AG08396 (cell line): ENCODE results near the gene CCDC136.

Experiments
- DNase-seq: peaks from one replicate; pipeline ENCODE4 v3.0.0; 2012; ENCODE audit warnings: low spot score, mixed read lengths

The CCDC136 gene

GRCh38 chr7:128831994-128832879 is 40.5 kb downstream of the CCDC136 start:
- no peak for DNase-seq

- no peak for DNase-seq
These were observed 41.0 kb downstream of the CCDC136 start for GRCh38 chr7:128832880-128833147.

- DNase-seq, result peak; percentile 76
These were observed 41.6 kb downstream of the CCDC136 start for GRCh38 chr7:128833148-128833945.

GRCh38 chr7:128833946-128834325 is 42.2 kb downstream of the CCDC136 start:
- no peak for DNase-seq

GRCh38 chr7:128835231-128835751 is 43.5 kb downstream of the CCDC136 start:
- no peak for DNase-seq

GRCh38 chr7:128835790-128836641 is 44.2 kb downstream of the CCDC136 start:
- peak; percentile 73 for DNase-seq

GRCh38 chr7:128836729-128837348 is 45.1 kb downstream of the CCDC136 start:
- no peak for DNase-seq

GRCh38 chr7:128837521-128837921 is 45.8 kb downstream of the CCDC136 start:
- DNase-seq, result no peak

GRCh38 chr7:128838109-128838779 is 46.5 kb downstream of the CCDC136 start:
- DNase-seq, result no peak

GRCh38 chr7:128838981-128839731 is 47.4 kb downstream of the CCDC136 start:
- DNase-seq, result no peak

- DNase-seq, result no peak
These were observed 48.0 kb downstream of the CCDC136 start for GRCh38 chr7:128839751-128840177.

- no peak for DNase-seq
These were observed 48.8 kb downstream of the CCDC136 start for GRCh38 chr7:128840326-128841170.

GRCh38 chr7:128841171-128841690 is 49.5 kb downstream of the CCDC136 start:
- no peak for DNase-seq

GRCh38 chr7:128841921-128842673 is 50.3 kb downstream of the CCDC136 start:
- DNase-seq, result peak; percentile 79

- no peak for DNase-seq
These were observed 51.2 kb downstream of the CCDC136 start for GRCh38 chr7:128842674-128843641.

GRCh38 chr7:128843938-128844621 is 52.3 kb downstream of the CCDC136 start:
- DNase-seq, result no peak
